HG03135 (cell line): ENCODE measurements around the gene CHD5.

Experiments
- ATAC-seq: cut with Tn5 transposase; IDR thresholded peaks from one replicate; pipeline ENCODE4 v1.9.1; 2021; ENCODE audit warnings: mild to moderate bottlenecking, moderate library complexity; ENCODE audit not compliant: unreplicated experiment

CHD5 gene

DNA sequence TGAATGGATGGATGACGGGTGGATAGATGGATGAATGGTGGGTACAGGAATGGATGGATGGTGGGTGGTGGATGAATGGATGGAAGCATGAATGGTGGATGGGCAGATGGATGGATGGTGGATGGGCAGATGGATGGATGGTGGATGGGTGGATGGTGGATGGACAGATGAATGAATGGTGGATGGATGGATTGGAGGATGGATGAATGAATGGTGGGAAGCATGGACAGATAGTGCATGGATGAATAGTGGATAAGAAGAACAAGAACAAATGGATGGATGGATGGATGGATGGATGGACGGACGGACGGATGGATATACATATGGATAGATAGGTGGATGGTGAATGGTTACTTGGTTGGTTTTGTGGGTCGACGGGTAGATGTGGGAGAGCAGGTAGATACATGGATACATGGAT lies 4.7 kb downstream of the CHD5 start:
- no peak for ATAC-seq

DNA sequence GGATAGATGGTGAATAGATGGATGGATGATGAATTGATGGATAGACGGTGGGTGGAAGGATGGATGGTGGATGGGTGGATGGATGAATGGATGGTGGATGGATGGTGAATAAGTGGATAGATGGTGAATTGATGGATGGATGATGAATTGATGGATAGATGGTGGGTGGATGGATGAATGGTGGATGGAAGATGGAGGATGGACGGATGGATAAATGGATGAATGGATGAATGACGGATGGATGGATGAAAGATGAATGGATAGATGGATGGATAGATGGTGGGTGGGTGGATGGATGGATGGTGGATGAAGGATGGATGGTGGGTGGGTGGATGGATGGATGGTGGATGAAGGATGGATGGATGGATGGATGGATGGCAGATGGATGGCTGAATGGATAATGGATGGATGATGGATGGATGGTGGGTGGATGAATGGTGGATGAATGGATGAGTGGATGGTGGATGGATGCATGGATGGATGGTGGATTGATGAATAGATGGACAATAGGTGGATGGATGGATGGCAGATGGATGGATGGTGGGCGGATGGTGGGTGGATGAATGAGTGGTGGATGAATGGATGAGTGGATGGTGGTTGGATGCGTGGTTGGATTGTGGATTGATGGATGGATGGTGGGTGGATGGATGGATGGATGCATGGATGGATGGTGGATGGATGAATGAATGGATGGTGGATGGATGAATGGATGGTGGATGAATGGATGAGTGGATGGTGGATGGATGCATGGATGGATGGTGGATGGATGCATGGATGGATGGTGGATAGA lies 5.3 kb downstream of the CHD5 start:
- ATAC-seq = no peak

DNA sequence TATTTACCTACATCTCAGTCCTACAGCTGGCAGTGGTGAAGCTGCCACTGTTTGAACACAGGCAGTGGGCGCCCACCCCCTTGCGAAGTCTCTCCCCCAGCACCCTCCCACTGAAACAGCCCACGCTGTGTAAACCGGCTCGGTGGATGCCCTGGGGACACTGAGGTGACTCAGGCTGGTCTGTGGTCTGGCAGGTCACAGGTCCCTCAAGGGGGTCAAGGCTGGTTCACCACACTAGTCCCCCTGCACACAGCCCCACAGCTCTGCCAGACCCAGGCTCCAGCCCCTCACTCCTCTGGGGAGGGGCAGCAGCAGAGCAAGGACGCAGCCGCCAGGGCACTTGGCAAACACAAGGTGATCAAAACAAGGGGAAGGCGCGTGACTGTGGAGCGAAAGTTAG lies 7.6 kb downstream of the CHD5 start:
- no peak for ATAC-seq

DNA sequence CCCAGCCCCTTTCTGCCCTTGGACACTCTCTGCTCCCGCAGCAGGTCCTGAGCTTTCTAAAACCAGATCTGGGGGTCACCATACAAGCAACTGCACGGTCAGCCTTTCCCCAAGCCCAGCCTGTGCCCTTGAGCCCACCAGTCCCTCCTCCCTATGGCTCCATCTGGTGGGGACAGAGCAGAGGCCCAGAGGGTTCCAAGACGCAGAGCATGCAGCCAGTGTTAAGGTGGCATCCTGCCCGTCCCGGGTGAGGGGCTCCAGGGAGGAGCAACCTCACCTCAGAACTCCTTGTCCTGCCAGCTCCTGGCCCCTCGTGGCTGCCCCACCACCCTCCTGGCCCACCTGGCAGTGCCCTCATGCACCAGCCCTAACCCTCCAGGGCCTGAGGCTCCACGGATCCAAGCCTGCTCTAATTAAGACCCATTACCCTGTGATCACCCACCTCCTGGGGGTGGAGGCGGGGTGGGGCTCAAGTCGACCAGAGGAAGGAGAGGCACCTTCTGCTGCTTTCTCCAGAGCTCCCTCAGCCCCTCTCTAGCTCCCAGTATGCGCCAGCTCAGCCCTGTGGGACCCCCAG lies 8.5 kb downstream of the CHD5 start:
- ATAC-seq = no peak

DNA sequence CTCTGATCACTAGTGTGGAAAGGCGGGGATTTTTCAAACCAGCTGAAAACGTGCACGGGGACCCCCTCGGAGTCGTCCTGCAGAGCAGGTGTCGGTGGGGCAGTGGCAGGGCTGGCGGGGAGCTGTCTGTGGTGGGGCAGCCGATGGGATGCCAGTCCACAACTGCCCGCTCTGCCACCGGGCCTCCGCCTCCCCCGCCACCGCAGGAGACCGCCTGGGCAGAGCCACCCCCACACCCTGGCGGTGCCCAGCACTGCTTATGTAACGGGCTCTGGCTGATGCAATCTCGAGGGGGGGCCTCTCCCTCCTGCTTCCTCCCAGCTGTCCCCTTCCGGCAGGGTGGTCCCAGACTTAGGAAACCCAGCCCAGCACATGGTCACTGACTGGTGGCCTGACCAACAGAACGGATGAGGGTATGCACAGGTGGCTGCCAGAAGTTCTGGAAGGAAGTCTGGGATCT lies 9.3 kb downstream of the CHD5 start:
- ATAC-seq = no peak

DNA sequence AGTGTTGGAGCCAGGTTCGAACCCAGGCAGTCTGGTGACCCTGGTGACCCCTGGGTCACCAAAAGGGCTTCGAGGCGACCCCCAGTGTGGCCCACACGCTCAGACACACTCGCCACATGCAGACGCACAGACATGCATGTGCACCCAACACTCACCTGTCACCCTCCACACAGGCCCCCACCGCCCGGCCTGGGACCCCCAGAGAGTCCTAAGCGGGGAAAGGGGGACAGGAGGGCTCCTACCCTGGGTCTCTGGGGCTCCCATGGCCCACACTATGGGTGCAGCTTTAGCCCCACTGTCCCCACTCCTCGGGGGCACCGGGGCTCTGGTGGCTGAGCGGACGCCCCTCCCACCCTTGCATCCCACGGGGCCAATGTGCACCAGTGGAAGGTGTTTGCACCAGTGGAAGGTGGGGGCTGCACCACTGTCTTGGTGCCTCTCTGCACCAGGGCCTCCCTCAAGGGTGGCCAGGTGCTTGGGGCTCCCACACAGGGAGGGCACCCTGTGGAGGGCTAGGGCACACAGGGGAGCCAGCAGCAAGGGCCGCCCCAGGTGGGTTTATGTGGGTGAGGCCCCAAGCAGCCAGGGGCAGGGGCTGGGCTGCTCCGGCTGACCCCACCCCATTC lies 9.9 kb downstream of the CHD5 start:
- ATAC-seq = no peak

DNA sequence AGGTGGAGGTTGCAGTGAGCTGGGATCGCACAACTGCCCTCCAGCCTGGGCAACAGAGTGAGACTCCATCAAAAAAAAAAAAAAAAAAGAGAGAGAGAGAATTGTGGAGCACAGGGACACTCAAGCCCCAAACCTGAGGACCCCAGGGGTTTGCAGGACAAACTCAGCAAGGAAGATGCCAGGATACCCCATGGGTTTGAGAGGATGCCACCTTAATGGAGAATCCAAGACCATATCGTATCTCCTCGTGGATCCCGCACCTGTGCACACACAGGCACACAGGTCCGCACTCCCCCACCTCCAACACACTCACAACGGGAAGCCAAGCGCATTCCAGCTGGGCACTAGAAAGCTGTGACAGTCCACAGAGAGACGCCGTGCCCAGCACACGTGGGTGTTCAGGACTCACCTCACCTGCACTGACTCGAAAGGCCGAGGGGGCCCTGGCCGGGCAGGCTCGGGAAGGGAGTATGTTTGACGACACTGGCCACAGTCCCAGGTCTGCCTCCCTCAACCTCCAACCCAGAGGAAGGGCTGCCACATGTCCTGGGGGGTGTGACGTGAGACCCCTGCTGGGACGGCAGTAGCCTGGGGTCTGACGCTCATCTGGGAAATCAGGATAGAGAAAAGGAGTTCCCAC lies 11.1 kb downstream of the CHD5 start:
- ATAC-seq = no peak

DNA sequence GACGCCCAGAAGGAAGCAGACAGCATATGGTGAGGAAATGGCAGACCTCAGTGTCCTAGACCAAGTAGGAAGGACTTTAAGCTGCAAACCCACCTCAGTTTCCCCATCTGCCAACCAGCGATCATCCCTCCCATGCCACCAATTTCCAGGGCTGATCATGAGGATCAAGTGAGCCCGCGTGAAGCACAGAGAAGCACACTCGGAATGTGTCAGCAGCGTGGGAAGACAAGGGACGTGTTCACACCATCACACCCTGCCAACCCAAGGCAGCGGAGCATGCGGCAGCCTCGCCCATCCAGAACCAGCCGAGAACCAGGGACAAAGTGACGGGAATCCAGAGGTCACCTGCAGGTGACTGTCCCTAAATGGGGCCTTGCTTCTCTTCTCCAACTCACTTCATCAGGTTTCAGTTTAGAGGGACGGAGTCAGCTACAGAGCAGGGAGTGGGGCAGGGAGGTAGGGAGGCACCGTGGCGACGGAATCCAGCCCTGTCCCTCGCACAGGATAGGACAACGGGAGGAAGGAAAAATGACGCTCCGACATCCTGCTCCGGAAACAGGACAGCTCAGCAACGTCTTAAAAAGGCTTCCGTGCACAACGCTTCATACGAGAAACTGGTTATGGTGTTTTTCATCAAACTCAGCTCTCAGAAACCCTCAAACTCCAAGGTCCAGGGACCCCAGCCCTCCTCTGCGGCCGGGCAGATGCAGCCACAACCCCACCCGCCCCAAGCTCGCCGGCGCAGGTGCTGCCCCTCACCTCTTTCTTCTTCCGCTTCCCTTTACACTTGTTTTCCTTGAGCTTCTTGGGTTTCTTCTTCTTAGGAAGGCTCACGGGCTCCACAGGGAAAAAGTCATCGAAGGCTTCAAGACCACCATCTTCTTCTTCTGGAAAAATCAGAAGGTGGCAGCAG lies 12.5 kb downstream of the CHD5 start:
- ATAC-seq = no peak

DNA sequence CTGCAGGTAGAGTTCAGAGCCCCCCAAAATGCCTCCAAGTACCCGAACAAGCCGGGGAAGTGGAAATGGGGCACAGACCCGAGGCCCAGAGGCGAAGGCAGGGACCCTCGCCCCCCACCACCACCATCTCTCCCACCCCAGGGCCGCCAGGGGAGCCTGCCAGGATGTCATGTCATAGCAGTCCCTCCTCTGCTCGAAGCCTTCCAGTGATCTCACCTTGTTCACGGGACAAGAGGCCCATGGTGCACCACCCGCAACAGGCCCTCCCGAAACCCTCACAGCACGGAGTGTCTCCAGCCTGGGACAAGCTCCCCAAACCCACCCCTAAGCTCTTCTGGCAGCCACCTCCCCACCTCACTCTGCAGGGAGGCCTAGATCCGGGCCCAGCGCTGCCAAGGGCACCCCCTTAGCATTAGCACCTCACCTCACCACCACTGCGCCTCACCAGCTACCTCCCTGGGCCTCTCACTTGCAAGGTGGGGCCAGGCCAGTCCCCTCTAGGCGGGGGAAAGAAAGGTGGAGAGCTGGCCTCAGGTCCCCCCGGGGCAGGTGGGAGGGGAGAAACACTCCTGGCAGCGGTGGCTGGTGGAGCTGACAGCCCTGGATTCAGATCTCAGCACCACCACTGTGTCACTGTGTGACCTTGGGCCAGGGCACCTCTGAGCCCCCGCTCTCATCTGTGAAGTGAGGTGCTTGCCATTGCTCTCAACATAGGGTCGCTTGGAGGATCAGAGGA lies 13.3 kb downstream of the CHD5 start:
- no peak for ATAC-seq

DNA sequence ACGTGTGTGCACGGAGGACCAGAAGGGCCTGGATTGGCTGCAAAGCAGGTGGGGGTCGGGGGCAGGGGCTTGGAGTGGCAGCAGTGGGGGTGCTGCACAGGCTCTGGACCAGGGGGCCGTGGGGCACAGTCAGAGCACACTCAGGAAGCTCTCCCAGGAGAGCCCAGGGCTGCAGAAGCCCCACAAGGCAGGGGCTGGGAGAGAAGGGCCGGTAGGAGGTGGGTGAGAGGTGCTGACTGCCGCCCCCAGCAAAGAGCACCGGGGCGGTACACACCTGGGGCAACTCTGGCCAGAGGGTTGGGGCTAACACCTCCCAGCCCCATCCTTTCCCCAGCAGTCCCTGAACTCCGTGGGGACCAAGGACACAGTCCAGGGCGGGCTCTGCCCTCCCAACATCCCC lies 13.9 kb downstream of the CHD5 start:
- no peak for ATAC-seq

DNA sequence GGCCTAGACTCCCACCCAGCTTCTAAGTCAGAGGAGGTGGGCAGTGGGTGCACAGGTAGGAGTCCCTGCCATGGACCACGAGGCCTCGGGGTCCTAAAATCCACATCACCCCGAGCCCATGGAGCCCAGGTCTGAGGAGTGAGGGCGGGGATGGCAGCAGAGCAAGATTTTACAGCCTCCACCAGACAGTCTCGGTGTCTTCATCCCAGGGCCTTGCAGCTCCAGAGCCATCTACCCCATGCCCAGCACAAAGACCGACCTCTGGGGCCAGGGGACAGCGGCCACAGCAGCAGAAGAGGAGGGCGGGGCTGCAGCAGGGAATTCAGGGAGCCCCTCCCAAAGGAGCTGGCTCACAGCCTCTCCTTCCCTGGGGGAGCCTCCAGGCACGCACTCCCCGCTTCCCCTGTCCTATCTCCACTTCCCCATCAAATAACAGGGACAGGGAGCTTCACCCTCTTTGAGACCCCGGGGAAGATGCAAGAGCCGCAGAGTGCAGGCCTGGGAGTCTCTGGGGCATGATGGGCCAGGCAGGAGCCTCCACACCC lies 14.6 kb downstream of the CHD5 start:
- ATAC-seq = no peak

DNA sequence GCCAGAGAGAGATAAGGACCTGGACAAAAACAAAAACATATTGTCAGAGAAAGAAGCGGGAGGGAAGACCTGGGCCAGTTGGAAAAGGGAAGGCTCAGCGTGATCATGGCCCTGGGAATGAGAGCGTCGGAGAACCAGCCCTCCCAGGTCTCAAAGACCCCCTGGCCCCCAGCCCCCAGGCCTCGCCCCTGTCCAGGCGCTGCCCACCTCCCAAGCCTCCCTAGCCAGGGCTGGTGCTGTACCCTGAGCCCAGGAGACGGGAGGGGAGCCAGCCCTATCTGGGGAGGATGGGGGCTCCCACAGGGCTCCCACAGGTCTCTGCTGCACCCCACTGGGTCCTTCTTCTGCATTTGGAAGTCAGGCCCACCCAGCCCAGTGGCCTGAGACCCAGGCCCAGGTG lies 15.1 kb downstream of the CHD5 start:
- no peak for ATAC-seq

DNA sequence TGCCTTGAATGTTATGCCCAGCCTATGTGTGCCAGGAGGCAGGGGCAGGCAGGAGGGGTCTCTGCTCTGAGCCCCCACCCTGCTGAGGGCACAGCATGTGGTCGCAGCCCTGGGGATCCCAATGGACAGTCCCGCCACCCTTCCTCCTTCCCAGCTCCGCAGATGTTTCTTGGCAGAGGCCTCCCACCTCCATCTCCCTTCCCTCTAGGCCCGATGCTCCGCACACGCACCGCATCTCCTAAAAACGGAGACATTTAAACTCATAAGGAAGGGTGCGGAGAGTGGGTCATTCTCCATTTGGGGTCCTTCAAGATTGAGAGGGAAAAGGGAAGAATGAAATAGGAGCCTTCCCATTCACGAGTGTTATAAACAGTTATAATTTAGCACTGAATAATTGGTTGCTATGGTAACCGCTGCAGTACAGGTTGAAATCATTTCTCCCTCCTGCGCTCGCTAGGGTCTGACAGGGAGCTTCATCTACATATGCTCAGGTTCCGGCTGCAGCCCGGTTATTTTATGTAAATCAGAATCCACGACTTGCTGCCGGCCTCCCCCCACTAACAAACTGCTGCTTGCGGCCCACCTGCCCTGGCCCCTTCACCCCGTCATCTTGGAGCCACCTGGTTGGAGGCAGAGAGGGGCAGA lies 16.0 kb downstream of the CHD5 start:
- ATAC-seq = no peak

DNA sequence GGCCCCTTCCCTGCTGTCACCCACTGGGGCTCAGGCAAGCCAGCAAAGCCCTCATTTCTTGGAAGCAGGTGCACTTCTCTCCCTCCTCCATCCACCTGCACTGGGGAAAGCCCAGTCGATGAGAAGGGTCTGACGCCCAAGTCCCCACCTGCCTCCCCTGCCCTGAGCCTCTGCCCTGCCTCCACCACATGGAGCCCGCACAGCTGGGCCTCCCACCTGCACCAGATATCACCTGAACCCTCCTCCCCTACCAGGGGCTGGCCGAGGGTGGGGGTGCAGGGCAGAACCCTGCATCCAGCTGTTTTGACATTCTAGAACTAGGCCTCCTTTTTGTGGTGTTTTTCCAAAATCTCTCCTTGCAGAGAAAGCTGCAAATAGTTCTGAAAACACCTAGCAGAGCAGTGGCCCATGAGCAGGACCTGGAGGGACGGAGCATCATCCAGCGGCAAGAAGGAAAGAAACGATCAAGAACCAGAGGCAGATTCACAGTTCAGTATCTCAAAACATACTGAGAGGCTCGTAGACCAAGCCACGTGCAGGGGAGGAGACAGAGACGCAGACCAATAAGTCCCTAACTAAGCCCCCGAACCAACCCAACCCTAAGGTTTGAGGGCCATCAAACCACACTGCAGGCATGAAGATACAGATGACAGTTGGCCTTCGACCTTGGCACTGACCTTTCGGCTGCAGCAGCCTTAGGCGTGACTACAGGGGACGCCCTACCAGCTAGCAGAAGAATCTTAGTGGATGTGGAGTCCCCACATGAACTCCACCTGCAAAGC lies 16.7 kb downstream of the CHD5 start:
- no peak for ATAC-seq

DNA sequence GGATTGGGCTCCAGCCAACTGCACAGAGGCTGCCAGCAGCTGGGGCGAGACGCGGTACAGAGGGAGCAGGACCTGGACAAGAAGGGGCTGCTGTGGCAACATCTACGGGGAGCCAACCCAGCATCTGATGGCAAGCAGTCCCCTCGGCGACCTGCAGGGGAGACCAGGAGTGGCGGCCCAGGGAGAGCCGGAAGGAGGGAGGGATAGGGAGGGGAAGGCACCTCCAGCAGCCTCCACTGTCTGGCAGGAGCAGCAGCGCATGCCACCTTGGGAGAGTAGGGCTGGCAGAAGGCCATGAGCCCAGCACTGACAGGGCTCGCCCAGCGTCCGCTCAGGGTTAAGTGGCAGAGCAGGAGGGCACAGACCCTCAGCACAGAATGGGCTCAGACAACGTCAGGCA lies 17.3 kb downstream of the CHD5 start:
- no peak for ATAC-seq

DNA sequence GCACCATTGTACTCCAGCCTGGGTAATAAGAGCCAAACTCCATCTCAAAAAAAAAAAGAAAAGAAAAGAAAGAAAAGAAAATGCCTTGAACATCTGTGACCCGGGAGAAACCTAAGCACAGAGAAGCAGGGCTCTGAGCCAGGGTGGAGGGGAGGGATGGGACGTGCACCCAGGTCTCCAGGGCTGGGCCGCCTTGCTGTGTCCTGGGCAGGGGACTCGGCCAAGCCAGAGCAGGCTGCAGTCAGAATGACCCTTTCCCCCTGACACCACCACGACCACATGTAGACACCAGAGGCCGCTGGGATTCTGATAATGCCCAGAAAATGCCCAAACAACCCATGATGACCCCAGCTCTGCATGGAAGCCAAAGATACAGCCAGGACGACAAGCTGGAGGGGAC lies 17.8 kb downstream of the CHD5 start:
- ATAC-seq = no peak

DNA sequence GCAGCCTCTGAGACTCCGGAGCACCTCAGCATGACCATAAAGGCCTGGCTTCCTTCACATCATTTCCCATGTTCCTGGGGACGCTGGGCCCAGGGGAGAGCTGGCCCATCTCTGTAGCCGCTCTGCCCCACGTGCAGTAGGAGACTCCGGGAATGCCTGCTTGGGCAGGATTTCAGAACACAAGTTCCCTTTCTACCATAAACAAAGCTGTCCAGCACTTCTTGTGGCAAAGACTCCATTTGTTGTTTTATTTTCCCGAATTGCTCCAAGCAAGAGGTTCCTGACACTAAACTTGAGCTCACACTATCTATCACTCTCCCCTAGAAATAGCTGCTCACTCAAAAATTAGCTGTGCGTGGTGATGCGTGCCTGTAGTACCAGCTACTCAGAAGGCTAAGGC lies 21.9 kb downstream of the CHD5 start:
- ATAC-seq = no peak

DNA sequence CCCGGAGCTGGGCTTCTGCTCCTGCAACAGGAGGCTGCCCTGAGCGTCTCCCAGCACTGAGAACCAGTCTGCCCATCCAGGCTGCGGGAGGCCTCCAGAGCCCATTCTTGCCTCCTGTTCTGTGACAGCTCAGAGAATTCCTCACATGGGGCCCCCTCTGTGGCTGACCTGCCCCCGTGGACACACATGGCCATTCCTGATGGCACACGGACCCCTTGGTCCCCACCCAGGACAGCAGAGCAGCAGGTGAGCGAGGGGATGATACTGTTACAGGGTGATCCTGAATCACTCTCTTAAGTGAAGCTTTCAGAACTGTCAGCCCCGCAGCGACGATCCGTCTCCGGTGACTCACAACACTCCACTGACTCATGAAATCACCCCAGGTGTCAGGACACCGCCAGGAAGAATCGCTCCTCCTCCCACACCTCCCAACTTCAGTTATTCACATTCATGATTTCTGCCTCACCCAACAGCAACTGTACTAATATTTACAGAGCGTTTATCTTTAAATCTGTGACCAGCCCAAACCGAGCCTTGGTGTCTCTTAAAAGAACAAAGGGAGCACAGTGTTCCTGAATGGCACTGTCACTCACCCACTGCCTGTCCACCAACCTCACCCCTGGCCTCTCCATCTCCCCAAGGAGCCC lies 22.5 kb downstream of the CHD5 start:
- ATAC-seq = no peak
